HG03097 (cell line): Measurements from ENCODE around the gene C19orf67.
"Not testable (repeated sequence)": the region's sequence is repeated elsewhere in the genome, so short reads cannot be mapped to it uniquely, and the experiment has no call there.

ENCODE experiments used
- ATAC-seq: cut with Tn5 transposase; IDR thresholded peaks from one replicate; pipeline ENCODE4 v1.9.1; 2021; ENCODE audit not compliant: unreplicated experiment, low FRiP score

The C19orf67 gene

DNA sequence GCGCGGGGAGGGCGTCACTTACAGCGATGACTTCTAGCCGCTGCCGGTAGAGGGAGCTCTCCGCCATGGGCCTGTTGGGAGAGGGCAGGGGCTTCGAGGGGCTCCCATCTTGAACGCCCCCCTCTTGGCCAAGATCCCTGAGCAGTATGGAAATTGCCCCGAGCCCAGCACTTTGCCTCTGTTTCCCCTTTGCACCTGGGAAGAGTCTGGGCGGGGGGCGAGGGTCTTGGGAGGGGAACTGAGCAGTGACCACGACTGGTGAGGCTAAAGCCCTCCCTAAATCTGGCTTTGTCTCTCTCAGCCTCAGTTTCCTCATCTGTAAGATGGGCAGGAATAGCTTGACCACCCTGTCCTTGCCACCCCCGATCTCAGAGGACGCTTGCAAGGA lies 26.5 kb downstream of the C19orf67 start:
- ATAC-seq, result no peak

DNA sequence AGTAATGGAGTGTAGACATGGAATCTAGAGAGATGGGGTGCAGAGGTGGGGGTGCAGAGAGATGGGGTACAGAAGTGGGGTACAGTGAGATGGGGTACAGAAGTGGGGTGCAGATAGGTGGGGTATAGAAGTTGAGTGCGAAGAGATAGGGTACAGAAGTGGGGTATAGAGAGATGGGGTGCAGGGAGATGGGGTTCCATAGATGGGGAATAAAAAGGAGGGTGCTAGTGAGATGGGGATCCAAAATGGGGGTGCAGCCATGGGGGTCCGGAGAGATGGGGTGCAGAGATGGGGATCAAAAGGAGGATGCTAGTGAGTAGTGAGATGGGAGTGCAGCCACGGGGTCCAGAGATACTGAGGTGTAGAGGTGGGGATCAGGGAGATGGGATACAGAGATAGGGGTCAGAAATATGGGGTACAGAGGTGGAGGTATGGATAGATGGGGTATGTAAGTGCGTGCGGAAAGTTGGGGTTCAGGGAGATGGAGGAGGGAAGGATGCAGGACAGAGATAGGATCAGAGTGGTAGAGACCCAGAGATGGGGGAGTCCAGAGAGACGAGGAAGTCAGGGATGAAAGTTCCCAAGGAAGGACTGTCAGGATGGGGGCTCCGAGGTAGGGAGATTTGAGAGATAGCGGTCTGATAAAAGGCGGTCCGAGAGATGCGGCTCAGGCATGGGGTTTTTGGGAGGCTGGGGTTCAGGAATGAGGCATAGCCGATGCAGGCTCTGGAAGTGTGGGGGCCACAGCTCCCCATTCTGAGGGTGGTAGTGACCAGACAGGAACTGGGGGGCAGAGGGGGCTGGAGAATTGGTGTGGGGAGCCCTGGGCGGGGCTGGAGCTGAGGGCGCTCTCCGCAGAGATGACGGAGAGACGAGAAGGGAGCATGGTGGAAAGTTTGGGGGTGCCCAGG lies 27.1 kb downstream of the C19orf67 start:
- no peak for ATAC-seq

DNA sequence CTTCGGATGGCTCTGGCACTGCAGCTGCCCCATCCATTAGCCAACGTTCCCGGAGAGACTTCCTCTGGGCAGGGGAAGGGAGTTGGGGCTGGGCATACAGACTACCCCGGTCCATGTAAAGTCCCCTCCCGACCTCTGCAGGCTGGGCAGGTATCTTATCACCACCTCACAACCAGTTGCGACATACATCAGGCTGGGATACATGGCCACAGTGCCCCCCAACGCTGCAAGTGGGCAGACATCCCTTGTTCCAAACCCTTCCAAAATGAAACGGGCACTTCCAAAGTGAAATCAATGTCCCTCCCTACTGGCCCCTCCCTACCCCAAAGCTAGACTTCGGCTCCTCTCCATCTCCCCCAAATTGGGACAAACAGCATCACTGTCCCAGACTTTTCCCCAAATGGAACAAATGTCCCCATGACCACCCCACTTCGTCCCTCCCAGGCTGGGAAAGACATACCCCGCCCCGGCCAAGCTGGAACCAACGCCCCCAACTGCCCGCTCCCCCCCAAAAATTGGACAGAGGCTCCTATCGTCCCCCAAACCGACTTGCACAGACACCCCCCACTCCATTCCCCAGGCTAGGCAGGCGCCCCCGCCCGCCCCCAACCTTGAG lies 28.7 kb downstream of the C19orf67 start:
- ATAC-seq, result no peak

DNA sequence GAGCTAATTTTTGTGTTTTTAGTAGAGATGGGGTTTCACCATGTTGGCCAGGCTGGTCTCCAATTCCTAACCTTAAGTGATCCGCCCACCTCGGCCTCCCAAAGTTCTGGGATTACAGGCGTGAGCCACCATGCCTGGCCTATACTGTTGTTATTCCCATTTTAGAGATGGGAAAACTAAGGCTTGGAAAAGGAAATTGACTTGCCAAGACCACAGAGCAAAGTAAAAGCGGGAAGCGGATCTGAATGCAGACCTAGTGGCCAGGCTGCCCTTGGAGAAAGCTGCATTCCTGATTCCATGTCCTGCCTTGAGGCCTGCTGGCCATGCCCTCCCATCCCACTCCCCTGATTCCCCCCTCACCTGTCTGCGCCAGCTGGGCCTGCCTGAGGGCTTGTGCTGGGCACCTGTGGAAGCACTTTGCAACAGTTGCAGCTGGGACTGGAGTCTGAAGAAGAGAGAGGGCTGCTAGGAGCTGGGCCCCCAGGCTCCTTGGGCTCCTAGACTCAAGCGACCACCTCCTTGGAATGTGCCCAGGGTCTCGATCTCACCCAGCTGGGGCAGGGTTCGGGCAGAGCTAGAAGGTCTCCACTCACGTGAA lies 29.4 kb downstream of the C19orf67 start:
- ATAC-seq, result no peak

DNA sequence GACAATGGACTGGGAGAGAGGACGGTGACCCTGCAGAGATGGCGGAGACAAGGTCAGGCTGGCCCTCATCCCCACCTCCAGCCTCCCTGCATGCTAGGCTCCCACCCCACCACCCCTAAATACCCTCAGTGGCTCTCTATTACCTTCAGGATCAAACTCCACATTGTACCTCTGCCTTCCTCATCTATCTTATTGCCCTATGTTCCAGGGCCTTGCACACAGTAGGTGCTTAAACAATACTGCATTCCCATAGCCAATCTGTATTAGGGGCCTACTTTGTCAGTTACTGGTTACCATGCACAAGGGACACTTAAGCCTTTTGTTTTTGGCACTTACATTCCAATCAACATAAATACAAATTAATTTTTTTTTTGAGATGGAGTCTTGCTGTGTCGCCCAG lies 30.2 kb downstream of the C19orf67 start:
- no peak for ATAC-seq

DNA sequence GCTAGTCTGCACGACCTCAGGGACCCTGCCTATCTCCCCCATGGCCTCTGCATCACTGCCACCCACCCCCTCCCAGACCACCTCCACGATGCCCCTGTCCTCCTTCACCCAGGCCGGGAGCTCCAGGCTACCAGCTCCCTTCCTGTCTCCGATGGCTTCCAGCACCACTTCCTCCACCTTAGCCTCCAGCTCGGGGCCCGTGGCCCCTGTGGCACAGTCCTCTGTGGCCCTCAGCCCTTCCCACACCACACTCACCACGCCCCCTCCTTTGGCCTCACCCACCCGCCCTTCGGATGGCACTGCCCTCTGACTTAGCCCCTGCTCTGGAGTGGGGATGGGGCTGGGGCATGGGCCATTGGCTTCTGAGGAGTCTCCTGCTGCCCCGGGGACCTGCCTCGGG lies 30.9 kb downstream of the C19orf67 start:
- no peak for ATAC-seq

DNA sequence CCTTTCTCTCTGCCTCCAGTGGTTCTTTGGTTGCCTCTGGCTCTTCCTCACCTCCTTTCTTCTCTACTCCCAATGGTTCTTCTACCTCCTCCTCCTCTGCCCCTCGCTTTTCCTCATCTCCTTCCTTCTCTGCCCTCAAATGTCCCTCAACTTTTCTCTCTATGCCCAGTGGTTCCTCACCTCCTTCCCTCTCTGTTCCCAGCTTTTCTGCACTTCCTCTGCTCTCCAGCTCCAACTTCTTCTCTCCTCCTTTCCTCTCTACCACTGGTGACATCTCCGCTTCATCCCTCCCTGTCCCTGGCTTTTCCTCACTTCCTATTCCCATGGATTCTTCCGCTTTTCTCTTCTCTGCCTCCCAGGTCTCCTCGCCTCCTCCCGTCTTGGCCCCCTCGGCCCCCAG lies 31.5 kb downstream of the C19orf67 start:
- ATAC-seq, result no peak

DNA sequence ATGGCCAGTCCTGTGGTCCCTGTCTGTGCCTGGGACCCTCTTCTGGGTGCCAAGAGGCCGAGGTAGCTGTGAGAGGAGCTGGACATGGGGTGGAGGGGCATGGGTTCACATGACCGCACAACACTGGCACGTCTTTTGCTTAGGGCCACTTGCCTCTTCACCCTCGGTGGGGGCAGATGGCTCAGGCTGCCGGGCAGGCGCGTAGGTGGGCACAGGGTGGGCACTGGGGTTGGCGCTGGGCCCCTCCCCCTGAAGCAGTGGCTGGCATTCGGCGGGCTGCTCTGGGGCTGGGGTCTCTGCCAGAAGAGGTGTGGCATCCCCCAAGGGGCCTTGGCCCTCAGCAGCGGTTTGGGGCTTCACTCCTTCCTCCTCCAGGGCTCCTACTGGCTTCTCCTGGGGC lies 32.1 kb downstream of the C19orf67 start:
- ATAC-seq, result no peak

DNA sequence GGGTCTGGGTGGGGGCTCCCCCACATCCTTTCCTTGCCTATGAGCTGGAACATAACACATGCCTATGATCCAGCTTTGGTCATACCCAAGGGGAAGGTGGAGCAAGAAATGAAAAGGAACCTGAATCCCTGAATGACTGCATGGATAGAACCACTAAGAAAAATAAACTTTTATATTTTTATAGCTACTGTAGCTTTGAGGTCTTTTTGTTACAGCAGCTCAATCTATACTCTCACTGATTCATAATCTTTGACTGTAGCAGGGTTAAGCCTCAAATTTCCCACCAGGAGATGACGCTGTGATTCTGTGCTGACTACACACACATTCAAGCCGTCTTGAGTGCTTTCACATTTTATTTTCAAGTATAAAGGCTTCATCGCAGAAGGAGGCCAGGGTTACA lies 32.6 kb downstream of the C19orf67 start:
- ATAC-seq, result no peak

DNA sequence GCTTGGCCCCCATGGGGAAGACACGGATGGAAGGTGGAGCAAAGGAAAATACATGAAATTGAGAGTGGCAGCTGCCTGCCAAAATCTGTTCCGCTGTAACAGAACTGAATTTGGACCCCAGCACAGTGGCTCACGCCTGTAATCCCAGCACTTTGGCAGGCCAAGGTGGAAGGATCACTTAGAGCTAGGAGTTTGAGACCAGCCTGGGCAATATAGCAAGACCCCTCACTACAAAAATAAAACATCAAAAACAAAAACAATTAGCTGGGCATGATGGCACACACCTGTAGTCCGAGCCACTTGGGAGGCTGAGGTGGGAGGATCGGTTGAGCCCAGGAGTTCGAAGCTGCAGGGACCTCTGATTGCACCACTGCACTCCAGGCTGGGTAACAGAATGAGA lies 33.1 kb downstream of the C19orf67 start:
- no peak for ATAC-seq

DNA sequence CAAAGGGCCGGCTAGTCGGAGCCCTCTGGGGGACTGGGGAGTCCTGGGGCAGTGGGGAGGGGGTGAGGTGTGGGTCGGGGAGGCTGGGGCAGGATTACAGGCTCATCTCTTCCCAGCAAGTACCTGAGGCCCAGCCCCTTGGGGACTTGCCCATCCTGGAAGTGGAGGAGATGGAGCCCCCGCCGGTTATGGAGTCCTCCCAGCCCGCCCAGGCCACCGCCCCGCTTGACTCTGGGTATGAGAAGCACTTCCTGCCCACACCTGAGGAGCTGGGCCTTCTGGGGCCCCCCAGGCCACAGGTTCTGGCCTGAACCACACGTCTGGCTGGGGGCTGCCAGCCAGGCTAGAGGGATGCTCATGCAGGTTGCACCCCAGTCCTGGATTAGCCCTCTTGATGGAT lies 33.6 kb downstream of the C19orf67 start:
- no peak for ATAC-seq

DNA sequence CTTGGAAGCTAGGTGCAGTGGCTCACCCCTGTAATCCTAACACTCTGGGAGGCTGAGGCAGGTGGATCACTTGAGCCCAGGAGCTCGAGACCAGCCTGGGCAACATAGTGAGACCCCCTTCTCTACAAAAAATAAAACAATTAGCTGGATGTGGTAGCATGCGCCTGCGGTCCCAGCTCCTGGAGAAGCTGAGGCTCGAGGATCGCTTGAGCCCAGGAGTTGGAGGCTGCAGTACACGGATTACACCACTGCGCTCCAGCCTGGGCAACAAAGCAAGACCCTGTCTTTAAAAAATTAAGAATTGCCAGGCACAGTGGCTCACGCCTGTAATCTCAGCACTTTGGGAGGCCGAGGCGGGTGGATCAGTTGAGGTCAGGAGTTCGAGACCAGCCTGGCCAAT lies 34.6 kb downstream of the C19orf67 start:
- not testable (repeated sequence) for ATAC-seq

DNA sequence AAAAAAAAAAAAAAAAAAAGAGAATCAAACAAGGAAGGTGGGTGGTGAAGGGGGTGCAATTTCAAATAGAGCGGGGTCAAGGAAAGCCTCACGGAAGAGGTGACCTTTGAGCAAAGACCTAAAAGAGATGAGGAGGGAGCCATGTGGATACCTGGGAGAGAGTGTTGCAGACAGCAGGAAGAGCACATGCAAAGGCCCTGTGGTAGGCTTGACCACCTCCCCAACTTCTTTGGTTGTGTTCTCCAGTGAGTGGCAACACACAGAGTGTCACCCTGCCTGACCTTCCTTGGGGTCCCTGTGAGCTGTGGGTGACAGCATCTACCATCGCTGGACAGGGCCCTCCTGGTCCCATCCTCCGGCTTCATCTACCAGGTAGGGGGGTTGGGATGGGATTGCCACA lies 35.1 kb downstream of the C19orf67 start:
- ATAC-seq, result no peak

DNA sequence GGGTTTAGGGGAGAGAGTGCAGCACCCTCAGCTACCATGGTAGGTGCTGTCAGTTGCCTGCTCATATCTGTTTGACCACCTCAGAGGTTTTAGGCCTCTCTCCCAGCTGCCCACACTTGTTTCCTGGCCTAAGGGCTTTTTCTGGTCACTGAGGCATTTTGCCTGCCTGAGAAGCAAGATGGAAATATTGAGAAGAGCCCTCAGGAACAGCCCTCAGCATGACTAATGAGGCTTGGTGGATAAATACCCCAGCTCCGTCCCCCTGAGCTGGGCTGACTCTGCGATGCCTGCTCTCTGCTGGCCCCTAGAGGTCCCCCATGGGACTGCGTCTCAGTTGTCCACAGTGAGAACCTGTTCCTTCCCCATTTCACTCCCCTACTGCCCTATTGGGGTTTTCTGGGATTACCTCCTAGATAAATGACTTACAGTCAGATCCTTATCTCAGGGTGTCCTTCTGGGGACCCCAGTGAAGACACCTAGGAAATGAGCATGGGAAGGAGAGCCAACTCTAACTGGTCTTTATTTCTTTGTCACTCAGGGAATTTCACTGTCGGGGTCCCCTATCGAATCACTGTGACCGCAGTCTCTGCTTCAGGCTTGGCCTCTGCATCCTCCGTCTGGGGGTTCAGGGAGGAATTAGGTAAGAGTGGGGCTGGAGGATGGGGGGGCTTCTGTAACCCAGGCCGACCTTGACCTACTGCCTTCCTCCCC lies 37.0 kb downstream of the C19orf67 start:
- no peak for ATAC-seq

DNA sequence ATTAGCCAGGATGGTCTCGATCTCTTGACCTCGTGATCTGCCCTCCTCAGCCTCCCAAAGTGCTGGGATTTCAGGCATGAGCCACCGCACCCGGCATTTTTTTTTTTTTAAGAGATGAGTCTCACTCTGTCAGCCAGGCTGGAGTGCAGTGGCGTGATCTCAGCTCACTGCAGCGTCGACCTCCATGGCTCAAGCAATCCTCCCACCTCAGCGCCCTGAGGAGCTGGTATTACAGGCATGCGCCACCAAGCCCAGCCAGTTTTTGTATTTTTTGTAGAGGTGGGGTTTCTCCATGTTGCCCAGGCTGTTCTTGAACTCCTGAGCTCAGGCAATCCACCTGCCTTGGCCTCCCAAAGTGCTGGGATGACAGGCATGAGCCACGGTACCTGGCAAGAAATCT lies 37.7 kb downstream of the C19orf67 start:
- not testable (repeated sequence) for ATAC-seq

DNA sequence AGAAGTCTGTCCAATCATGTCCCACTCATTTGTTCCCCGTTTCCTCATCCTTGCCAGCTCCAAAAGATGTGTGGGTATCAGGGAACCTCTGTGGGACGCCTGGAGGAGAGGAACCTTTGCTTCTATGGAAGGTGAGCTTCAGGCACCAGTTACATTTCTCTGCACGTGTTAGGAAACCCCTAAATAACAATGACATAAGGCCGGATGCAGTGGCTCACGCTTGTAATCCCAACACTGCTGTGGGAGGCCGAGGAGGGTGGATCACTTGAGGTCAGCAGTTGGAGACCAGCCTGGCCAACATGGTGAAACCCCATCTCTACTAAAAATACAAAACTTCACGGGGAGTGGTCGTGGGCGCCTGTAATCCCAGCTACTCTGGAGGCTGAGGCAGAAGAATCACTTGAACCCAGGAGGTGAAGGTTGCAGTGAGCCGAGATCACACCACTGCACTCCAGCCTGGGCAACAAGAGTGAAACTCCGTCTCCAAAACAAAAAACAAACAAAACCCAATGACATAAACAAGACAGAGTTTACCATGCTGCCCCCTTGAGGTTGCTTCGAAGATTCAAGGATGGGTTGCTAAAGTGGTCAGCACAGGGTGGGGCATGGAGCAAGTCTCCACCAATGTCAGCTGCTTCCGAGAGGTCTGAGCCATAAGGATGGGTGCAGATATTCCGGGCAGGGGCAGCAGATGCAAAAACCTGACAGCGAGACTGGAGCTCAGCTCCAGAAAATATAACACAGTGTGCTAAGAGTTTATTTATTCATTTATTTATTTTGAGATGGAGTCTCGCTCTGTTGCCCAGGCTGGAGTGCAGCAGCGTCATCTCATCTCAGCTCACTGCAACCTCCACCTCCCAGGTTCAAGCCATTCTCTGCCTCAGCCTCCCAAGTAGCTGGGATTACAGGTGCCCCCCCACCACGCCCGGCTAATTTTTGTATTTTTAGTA lies 42.6 kb downstream of the C19orf67 start:
- ATAC-seq, result not testable (repeated sequence)

DNA sequence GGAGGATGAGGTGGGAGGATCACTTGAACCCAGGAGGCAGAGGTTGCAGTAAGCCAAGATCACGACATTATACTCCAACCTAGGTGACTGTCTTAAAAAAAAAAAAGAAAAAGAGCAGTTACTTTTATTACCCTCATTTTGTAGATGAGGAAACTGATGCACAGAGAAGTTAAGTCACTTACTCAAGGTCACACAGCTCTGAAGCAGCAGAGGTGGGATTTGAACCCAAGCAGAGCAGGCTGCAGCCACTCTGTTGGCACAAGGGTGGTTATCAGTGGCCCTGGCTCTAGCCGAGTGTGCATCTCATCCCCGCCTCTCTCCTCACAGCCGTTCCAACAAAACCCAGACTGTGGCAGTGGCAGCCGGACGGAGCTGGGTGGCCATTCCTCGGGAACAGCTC lies 46.4 kb downstream of the C19orf67 start:
- no peak for ATAC-seq

DNA sequence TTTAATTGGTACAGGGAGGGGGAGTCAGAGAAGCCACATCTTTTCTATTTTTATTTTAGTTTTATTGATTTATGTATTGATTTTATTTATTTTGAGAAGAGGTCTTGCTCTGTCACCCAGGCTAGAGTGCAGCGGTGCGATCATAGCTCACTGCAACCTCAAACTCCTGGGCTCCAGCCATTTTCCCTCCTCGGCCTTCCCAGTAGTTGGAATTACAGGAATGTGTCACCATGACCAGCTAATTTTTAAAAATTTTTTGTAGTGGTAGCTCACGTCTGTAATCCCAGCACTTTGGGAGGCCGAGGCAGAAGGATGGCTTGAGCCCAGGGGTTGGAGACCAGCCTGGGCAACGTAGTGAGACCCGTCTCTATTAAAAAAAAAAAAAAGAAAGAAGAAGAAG lies 49.9 kb downstream of the C19orf67 start:
- no peak for ATAC-seq

DNA sequence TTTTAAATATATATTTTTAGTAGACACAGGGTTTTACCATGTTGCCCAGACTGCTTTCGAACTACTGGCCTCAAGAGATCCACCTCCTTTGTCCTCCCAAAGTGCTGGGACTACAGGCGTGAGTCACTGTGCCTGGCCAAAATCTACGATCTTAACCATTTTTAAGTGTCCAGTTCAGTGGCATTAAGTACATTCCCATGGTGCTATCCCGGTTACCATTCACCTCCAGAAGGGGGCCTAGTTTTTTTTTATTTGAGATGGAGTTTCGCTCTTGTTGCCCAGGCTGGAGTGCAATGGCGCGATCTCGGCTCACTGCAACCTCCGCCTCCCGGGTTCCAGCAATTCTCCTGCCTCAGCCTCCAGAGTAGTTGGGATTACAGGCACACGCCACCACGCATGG lies 50.4 kb downstream of the C19orf67 start:
- not testable (repeated sequence) for ATAC-seq

DNA sequence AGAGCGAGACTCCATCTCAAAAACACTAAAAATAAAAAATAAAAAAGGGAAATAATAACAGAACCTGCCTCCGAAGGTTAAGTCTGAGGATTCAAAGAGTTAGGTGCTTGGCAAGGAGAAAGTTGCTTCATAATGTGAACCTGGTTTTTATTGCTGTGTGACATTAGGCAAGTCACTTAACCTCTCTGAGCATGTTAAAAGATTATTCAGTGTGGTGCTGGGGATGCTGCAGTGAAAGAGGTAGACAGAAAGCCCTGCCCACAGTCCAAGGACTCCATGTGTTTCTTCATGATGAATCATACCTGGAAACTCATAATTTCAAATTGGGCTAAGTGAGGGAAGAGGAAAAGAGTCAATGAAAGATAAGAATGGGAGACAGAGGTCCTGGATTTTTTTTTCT lies 51.6 kb downstream of the C19orf67 start:
- no peak for ATAC-seq
